IPS-15b (cell line): Measurements from ENCODE around the gene CTAGE9.

Experiments
- H3K27me3 ChIP-seq: one replicate; pipeline ENCODE4 v1.6.1; 2013; ENCODE audit warnings: low read length; ENCODE audit not compliant: control insufficient read depth, insufficient read depth
- H3K36me3 ChIP-seq: one replicate; pipeline ENCODE4 v1.6.1; 2013; ENCODE audit warnings: low read length; ENCODE audit not compliant: control insufficient read depth, insufficient read depth
- H3K4me1 ChIP-seq: one replicate; pipeline ENCODE4 v1.6.1; 2013; ENCODE audit warnings: mild to moderate bottlenecking, low read length; ENCODE audit not compliant: control insufficient read depth, insufficient read depth
- H3K4me3 ChIP-seq: one replicate; pipeline ENCODE4 v1.5.1; 2013; ENCODE audit warnings: low read depth, low read length
- H3K9ac ChIP-seq: one replicate; pipeline ENCODE4 v1.6.1; 2013; ENCODE audit warnings: low read depth, mild to moderate bottlenecking, low read length
- H3K9me3 ChIP-seq: one replicate; pipeline ENCODE4 v1.6.1; 2013; ENCODE audit warnings: mild to moderate bottlenecking, low read length; ENCODE audit not compliant: control insufficient read depth, insufficient read depth

The CTAGE9 gene

DNA sequence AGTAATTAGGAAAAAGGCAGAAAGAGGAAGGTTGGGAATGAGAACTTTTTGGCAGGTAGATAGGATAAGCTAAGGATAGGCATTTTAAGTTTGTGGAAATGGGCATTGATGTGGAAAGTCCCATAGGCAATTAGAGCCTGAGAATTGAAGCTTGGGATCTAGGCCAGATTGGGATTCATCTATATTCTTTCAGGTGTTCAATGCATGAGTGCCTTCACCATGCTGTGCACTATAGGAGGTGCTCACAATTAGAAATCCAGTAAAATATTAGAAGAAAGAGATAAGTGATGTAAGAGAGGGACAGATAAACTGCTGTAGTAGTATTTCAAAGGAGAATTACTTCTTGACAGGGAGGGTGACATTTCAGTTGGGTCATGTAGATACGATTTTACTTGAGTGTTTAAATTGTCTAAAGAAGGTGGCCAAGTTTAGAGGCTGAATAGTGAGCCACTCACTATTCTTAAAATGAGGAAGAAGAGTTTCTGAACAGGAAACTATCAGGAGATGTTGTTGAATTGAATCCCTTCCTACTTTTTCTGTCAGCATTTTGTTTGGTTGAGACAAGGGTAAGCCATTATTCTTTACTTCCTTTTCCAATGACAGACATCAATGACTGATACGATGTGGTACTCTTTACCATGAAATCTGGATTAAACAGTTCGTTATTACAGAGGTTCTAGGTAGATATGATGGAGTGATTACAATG lies 31.0 kb upstream of the CTAGE9 start:
- H3K4me1 ChIP-seq, result peaks cover 11% of the 10 kb centered on the region
- H3K27me3 ChIP-seq, result no peaks in the 10 kb centered on the region
- no peak overlapping the region for H3K9ac ChIP-seq
- no peaks in the 10 kb centered on the region for H3K9me3 ChIP-seq
- no peak overlapping the region for H3K4me3 ChIP-seq
- no peaks in the 10 kb centered on the region for H3K36me3 ChIP-seq

DNA sequence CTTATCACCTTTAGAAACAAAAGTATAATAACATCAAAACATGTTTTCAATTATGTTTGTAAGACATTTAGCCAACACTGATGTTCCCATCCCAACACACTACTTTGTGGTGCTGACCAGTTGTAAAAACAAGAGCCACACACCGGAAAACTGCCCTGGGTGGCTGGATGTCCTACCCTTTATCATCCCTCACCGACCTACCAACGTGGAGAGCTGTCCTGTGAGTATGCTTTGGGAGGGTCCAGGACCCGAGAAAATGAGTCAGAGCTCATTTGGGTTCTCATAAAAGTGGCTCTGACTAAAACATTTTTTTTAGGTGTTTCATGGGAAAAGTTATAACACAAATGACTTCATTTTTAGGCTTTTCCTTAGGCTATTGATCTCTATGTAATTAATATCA lies 29.3 kb upstream of the CTAGE9 start:
- Histone ChIP-seq H3K4me3 (no peak overlapping the region), H3K27me3 (no peaks in the 10 kb centered on the region), H3K9me3 (no peaks in the 10 kb centered on the region), H3K4me1 (peaks cover 11% of the 10 kb centered on the region), H3K9ac (no peak overlapping the region), H3K36me3 (no peaks in the 10 kb centered on the region)

DNA sequence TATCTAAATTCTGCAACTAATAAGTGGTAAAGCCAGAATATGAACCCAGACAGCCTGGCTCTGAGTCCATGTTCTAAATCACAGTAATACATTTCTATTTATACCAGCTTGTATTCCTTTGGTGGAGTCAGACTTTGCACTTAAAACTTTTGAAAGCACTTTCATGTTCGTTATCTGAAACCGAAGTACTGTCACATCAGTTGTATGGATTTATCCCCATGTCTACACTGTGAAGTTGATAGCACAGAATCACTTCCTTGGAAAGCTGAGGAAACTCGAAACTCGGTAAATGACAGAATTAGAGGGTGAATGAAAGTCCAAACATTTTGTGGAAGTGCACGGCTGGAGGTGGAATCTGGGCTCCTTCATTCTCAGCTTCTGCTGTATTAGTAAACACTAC lies 28.3 kb upstream of the CTAGE9 start:
- H3K9ac ChIP-seq, result no peak overlapping the region
- H3K27me3 ChIP-seq, result no peaks in the 10 kb centered on the region
- no peaks in the 10 kb centered on the region for H3K36me3 ChIP-seq
- peaks cover 4% of the 10 kb centered on the region for H3K4me1 ChIP-seq
- H3K4me3 ChIP-seq, result no peak overlapping the region
- no peaks in the 10 kb centered on the region for H3K9me3 ChIP-seq

DNA sequence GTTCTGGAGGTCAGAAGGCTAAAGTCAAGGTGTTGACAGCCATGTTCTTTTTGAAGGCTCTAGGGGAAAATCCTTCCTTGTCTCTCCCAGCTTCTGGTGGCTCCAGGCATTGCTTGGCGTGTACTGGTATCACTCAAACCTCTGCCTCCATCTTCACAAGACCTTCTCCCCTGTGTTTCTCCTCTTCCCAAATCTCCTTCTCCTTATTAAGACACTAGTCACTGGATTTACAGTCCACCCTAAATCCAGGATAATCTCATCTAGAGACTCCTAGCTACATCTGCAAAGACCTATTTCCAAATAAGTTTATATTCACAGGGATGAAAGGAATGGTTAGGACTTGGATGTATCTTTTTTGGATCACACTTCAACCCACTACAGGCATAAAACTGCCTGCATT lies 26.0 kb upstream of the CTAGE9 start:
- no peak overlapping the region for H3K9ac ChIP-seq
- no peaks in the 10 kb centered on the region for H3K4me1 ChIP-seq
- no peaks in the 10 kb centered on the region for H3K27me3 ChIP-seq
- no peak overlapping the region for H3K4me3 ChIP-seq
- H3K9me3 ChIP-seq, result no peaks in the 10 kb centered on the region
- H3K36me3 ChIP-seq, result no peaks in the 10 kb centered on the region

DNA sequence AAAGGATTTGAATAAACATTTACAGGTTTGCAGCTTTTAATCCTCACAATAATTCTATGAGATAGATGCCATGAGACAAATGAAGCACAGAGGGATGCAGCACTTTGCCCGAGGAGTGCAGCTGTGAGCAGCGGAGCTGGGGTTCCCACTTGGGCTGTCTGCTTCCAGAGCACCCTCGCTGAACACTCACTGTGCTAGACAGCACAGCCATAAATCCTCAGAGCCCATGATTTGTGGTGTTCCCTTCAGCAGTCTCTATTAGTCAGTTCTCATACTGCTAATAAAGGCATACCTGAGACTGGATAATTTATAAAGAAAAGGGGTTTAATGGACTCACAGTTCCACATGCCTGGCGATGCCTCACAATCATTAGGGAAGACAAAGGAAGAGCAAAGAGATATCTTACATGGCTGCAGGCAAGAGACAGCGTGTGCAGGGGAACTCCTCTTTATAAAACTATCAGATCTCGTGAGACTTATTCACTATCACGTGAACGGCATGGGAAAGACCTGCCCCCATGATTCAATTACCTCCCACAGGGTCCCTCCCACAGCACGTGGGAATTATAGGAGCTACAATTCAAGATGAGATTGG lies 25.3 kb upstream of the CTAGE9 start:
- no peaks in the 10 kb centered on the region for H3K36me3 ChIP-seq
- no peak overlapping the region for H3K9ac ChIP-seq
- no peaks in the 10 kb centered on the region for H3K9me3 ChIP-seq
- H3K4me3 ChIP-seq, result no peak overlapping the region
- H3K27me3 ChIP-seq, result no peaks in the 10 kb centered on the region
- no peaks in the 10 kb centered on the region for H3K4me1 ChIP-seq

DNA sequence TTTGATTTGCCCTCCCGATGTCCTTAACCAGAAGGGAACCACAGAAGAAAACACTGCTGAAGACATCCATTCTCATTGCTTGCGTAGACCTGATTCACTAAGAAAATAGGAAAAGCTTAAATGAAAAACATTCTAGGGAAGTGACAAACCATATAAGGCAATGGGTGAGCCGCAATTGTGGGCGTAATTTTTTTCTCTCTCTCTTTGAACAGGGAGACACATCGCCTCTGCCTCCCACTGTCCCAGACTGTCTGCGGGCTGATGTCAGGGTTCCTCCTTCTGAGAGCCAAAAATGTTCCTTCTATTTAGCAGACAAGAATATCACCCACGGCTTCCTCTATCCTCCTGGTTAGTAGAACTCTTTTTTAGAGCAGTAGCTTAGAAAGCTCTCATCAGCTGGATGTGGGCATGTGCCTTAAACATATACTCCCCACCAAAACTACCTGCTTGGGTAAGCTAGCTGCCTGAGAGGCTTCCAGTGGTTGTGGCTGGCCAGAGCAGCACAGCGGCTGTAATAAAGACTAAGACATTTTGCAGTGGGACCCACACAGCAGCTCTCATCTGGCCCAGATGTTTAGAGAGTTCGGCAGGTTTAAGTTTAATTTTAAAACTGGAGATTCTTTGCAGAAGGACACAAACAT lies 22.7 kb upstream of the CTAGE9 start:
- Histone ChIP-seq H3K4me1 (no peaks in the 10 kb centered on the region), H3K4me3 (no peak overlapping the region), H3K9ac (no peak overlapping the region), H3K27me3 (no peaks in the 10 kb centered on the region), H3K36me3 (no peaks in the 10 kb centered on the region), H3K9me3 (no peaks in the 10 kb centered on the region)

DNA sequence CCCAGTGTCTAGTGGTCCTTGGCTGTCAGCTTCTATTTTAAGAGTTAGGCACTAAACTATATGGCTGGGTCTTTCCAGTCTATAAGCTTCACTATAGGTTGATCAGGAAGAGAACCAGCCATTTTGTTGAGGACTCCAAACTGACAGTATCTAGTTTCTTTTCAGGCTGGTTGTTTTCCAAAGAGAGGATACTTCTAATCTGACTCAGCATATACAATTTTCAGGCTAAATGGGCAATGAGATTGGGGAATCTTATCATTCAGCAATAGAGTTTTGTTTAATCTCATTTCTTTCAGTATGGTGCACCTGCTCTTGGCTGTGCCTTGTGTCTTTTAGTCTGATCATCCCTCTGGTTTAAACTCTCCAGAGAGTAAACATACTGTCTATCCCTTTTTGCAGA lies 20.4 kb upstream of the CTAGE9 start:
- no peaks in the 10 kb centered on the region for H3K4me1 ChIP-seq
- no peaks in the 10 kb centered on the region for H3K9me3 ChIP-seq
- H3K27me3 ChIP-seq, result no peaks in the 10 kb centered on the region
- no peak overlapping the region for H3K9ac ChIP-seq
- H3K4me3 ChIP-seq, result no peak overlapping the region
- no peaks in the 10 kb centered on the region for H3K36me3 ChIP-seq

DNA sequence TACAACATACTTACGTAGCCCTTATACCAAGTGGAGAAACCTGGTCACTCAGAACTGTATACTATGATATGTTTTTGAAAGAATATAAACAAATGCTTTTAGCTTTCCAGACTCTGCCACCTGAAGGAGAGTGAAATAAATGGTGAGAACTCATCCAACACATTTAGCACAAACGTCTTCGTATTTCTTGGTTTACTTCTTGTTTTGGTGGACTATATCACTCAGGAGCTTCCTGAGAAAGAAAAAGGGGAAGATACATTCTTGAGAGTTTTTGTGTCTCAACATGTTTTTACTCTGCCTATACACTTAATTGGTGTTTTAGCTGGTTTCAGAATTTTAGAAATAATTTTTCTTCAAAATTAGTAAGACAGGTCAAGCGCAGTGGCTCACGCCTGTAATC lies 19.4 kb upstream of the CTAGE9 start:
- no peak overlapping the region for H3K4me3 ChIP-seq
- no peaks in the 10 kb centered on the region for H3K27me3 ChIP-seq
- no peaks in the 10 kb centered on the region for H3K9me3 ChIP-seq
- no peaks in the 10 kb centered on the region for H3K36me3 ChIP-seq
- H3K4me1 ChIP-seq, result no peaks in the 10 kb centered on the region
- no peak overlapping the region for H3K9ac ChIP-seq

DNA sequence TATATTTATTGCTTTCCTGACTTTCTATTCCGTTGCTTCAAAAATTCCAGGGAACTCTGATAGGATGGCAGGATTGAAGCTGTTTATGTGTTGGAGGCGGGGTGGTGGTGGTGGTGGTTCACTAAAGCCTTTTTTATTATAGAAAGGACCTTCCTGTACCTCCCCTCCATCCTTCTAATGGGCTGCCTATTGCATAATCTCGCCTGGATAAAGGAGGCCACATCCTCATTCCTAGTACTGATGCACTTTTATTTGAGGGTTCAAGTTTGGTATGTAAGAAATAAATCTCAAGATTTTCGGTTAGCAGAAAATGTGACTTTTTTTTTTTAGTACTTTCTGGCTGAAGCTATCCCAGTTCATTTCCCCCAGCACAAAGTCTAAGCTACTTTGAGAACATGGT lies 18.7 kb upstream of the CTAGE9 start:
- Histone ChIP-seq H3K9ac (no peak overlapping the region), H3K4me1 (no peaks in the 10 kb centered on the region), H3K9me3 (no peaks in the 10 kb centered on the region), H3K4me3 (no peak overlapping the region), H3K27me3 (no peaks in the 10 kb centered on the region), H3K36me3 (no peaks in the 10 kb centered on the region)

DNA sequence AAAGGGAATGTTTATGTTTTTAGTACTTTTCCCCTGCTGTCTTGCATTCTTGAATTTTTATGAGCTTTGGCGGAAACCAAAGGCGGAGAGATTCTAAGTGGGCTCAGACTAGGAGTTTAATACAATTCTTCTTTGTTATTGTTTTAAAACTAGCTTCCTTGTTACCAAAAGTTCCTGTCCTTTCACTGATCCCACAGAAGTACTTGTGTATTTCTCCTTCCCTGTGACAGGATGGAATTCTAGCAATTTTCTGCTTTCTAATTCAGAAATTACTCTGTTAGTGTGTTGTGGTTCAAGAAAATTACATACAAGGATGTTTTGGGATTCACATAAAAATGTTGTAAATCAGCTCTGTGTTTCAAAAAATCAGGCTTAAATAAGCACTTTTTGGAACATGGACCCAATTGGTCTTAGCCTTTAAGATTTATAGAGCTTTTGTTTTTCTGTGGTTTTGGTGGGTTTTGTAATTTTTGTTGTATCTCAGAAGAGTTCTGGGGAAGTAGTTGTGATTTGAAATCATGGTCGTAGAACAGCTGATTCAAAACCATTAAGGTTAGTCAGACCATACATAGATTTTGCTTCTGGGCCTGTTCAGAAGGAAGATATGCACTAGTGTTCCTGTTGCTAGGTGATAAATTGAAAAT lies 17.6 kb upstream of the CTAGE9 start:
- no peaks in the 10 kb centered on the region for H3K4me1 ChIP-seq
- no peaks in the 10 kb centered on the region for H3K9me3 ChIP-seq

DNA sequence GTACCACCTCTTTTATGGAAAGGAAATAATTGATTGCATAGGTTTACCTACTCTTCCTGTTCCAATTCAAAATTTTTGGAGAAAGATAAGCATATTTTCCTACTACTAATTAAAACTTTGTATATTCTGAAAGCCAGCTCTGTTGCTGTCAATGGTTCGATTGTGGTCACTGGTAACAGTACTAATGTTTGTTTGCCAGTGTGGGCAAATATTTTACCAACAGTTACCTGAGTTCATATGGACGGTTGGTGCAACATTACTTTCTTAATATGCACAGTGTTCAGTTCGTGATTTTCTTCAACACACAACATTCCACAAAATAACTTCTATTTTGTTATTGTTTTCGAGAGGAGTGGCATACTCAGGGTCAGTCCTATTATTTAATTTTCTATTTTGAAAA lies 17.1 kb upstream of the CTAGE9 start:
- no peaks in the 10 kb centered on the region for H3K4me1 ChIP-seq
- no peaks in the 10 kb centered on the region for H3K36me3 ChIP-seq
- no peaks in the 10 kb centered on the region for H3K27me3 ChIP-seq
- H3K9ac ChIP-seq, result no peak overlapping the region
- no peaks in the 10 kb centered on the region for H3K9me3 ChIP-seq
- H3K4me3 ChIP-seq, result no peak overlapping the region

More for the DNA sequence above, 17.6 kb upstream of the CTAGE9 start:
- no peaks in the 10 kb centered on the region for H3K27me3 ChIP-seq
- H3K4me3 ChIP-seq, result no peak overlapping the region
- no peak overlapping the region for H3K9ac ChIP-seq
- no peaks in the 10 kb centered on the region for H3K36me3 ChIP-seq

DNA sequence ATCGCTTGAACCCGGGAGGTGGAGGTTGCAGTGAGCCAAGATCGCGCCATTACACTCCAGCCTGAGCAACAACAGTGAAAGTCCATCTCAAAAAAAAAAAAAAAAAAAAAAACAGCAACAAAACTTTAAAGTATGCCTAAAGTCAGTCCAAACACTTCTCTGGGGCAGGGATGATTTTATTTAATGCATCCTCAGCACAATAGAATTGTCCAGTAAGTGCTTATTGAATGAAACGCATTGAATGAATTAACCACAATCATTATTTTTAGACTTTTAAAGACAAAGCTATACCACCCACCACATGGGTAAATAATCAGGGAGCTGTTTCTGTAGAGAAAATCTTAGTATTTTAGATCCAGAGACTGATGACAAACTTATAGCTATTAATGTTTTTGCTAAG lies 16.6 kb upstream of the CTAGE9 start:
- Histone ChIP-seq H3K27me3 (no peaks in the 10 kb centered on the region), H3K9ac (no peak overlapping the region), H3K36me3 (no peaks in the 10 kb centered on the region), H3K9me3 (no peaks in the 10 kb centered on the region), H3K4me1 (no peaks in the 10 kb centered on the region), H3K4me3 (no peak overlapping the region)
